HG03558 (cell line): ENCODE measurements around the gene PIGV.
A peak's percentile ranks its signal among the peaks of the same experiment; 100 is the strongest.
"Not testable (repeated sequence)": the region's sequence is repeated elsewhere in the genome, so short reads cannot be mapped to it uniquely, and the experiment has no call there.

ENCODE experiments used
- ATAC-seq: cut with Tn5 transposase; IDR thresholded peaks from one replicate; pipeline ENCODE4 v1.9.1; 2021; ENCODE audit warnings: moderate number of reproducible peaks; ENCODE audit not compliant: unreplicated experiment; ENCODE audit errors: extremely low read depth

Gene PIGV

DNA sequence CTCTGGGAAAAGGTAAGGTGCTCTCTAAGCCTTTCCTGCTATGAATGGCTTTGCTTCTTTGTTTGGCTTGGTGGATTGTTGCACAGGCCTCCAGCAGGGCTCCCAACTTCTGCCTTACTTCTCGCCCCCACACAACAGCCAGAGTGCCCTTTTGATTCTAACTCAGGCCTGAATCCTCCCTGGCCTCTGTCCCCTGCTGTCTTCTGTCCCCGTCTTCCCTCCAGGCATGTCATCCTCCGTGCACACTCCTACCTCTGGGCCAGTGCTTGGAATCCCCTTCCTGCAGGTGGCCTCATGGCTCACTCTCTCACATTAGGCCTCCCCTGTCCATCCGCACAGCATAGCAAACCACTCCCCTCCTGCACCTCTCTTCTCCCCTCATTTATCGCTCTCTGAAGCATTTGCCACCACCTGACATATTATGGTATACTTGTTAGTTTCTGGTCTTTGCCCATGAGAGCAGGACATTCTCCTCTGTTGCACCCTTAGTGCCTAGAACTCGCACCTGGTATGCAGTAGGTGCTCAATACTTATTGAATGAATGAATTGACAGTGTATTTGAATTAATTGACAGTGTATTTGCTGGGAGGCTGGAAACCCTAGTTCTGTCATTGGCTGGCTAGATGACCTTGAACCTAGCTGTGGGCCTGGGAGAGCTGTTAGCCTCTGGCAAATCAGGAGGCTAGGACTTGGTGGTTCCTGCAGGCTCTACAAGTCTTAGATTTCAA is 41.6 kb downstream of the PIGV start:
- no peak for ATAC-seq

DNA sequence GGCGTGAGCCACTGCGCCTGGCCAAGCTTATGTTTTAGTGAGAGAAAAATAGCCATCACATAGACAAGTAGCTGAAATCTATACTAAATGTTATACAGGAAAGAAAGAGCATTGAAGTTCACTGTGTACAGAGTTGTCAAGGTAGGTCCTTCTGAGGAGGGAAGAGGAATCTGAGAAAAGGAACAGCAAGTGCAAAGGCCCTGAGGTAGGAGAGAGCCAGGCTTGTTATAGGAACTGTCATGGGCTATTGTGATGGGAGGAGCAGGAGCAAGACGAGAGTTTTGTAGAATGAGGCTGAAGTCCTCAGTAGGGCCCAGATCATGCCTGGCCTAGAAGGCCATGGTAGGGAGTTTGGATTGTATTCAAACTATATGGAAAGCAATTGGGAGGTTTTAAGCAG is 43.3 kb downstream of the PIGV start:
- ATAC-seq = no peak

DNA sequence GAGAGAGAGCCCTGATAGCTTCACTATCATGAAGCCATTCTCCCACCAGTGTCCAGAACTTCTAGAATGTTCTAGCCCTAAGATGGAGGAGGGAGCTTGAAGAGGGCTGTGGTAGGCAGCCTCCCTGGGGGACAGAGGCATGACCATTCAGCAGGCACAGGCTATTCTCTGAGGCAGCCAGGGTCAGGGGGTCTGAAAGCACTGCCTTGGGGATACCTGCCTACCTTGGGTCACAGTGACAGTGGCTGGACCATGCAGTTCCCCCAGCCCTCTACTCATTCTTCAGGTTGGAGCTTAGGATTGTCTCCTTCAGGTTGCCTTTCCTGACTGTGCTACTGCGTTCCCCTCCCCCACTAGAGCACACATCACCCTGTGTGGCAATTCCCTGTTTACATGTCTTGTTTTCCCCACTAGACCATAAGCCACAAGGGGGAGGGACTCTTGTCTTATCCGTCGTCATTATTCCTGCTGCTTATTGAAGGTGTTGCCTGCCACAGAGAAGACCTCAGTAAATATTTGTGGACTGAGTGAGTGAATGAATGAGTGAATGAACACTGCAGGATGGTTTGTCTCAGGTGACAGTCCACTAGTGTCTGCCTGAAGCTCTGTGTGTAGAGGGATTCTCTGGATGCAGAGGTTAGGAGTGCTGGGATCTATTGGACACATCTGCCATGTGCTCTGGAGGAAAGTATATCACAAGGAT is 43.9 kb downstream of the PIGV start:
- ATAC-seq = no peak

DNA sequence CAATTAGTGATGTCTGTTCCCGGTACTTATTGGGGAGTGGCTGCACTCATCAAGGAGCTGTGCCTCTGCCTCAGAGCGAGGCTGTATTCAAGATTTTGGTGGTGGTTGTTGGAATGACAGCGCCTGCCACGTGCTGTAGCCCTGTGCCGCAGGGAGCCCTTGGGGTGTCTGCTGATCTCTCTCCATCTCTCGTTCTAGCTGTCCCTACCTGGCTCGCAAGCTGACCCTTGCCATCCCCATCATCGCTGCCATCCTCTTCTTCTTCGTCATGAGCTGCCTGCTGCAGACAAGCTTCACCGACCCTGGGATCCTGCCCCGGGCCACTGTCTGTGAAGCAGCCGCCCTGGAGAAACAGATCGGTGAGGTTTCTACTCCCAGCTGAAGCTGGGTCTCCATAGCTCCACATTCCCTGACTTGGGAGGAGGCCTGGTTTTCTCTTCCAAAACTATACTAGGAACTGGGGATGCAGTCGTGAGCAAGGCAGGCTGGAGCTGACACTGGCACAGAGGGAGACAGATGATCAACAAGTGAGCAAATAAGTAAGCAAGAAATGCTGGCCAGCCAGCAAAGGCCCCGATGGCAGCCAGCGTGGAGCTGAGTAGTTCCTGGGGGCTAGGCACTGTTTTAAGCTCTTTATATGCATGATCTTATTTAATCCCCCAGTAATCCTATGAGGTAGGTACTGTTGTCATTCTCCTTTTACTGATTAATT is 44.7 kb downstream of the PIGV start:
- ATAC-seq = no peak

DNA sequence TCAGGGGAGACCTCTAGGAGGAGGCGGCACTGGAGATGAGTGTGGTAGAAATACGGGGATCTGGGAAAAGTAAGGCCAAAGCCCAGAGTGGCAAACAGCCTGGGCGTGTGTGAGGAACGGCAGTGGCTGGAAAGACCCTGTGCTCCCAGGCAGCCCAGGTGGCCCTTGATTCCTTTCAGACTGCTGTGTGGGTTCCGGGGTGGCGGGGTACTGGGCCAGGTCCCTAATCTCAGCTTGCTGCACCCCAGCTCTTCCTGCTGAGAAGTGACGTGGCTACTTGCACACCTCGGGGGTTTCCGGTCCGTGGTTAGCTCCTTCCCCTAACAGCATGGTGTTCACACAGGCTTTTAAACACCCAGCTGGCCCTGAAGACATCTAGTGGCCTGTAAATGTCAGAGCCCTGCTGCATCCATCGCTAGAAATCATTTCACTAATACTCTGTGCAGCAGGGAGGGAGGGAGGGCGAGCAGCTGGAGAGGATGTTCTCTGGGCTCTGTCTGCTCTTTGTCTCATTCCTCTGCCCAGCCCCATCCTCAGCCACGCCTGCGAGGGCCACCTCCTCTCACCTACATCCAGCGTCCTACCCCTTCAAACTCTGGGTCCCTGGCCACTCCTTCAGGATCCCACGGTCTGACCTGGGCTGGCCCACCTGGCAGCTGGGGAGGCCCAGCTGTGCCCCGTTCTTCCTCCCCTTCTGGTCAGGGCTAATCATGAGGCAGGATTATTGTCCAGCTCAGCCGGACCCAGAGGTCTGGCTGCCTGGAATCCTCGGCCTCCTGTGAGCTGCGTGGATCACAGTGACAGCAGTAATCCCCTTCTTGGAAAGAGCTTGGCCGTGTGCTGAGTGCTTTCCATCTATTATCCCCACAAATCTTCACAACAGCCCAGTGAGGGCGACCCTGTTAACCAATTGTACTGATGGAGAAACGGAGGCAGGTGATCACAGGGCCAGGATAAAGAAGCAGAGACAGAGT is 46.0 kb downstream of the PIGV start:
- no peak for ATAC-seq

DNA sequence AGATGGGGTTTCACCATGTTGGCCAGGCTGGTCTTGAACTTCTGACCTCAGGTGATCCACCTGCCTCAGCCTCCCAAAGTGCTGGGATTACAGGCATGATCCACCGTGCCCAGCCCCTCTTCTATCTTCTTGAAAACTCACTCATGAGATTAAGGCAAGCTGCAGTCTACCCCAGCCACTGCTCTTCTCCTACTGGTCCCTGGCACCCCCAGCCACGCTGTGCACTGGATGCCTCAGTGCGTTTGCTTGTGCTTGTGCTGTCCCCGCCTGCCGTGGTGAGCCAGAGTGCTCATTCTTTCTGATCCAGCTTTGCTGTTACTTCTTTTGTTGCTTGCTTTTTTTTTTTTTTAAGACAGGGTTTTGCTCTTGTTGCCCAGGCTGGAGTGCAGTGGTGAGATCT is 49.9 kb downstream of the PIGV start:
- not testable (repeated sequence) for ATAC-seq

DNA sequence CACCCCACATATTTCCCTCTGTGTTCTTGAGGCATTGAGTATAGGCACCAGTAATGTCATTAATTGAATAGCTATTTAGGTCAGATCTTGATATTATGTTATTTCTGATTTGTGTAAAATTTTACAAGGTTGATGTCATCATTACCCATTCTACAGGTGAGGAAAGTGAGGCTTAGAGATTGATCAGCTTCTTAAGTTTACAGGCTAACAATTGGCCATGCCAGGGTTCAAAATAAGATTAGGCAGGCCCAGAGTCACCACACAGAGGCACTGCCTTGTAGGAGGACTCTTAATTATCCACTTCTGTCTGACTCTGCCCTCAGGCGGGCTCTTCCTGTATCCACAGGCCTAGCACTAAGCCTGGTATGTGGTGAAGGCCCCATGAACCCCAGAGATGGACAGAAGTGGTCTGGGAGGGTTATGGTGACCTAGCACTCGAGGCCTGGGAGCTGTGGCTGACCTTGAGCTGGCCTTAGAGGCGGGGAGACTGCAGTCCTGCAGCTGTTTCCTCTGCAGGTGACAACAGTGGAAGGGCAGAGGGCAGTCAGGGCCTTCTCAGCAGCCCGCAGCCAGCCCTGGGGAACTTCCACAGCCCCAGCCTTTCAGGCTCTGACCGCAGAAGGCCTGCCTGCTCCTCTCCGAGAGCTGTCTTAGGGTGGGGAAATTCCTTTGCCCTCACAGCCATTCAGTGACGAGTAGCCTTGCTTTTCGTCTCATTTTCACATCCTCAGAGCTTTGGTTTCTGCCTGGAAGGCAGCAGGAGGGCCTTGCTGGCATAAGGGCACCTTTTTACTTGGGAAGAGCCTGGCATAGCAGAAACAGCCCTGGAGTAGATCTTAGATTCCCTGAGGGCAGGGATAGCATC is 51.0 kb downstream of the PIGV start:
- ATAC-seq = peak; percentile 81

DNA sequence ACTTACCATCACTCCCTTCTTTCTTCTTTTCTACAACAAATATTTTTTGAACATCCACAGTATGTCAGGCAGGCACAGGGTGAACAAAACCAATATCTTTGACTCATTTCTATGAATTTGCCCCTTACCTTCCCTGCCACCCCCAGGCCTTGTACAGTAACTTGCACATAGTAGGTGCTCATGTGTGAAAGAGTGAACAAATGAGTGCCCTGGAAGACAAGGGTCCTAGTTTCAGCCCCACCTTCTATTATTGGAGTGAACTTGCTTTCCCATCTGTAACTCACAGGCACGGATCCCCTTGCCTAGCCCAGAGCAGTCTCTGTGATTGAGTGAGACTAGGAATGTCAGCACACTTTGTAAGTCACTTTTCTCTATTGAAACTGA is 51.6 kb downstream of the PIGV start:
- no peak for ATAC-seq

DNA sequence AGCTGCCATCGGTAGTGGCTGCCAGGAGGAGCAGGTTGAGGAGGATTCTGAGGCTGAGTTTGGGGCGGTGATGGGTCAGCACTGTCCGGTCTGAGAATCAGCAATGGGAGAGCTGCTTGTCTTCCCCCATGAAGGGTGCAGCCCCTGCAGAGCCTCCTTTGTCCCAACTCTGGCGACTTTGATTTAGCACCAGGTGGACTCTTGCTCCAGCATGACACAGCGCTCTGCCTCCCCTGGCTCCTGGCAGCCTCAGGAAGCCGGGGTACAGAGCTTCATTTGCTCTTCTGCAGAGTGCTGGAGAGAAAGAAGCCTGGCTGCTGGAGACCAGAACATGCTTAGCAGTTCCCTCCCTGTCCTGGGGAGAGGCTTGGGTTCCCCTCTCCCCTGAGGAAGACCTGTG is 52.0 kb downstream of the PIGV start:
- no peak for ATAC-seq

DNA sequence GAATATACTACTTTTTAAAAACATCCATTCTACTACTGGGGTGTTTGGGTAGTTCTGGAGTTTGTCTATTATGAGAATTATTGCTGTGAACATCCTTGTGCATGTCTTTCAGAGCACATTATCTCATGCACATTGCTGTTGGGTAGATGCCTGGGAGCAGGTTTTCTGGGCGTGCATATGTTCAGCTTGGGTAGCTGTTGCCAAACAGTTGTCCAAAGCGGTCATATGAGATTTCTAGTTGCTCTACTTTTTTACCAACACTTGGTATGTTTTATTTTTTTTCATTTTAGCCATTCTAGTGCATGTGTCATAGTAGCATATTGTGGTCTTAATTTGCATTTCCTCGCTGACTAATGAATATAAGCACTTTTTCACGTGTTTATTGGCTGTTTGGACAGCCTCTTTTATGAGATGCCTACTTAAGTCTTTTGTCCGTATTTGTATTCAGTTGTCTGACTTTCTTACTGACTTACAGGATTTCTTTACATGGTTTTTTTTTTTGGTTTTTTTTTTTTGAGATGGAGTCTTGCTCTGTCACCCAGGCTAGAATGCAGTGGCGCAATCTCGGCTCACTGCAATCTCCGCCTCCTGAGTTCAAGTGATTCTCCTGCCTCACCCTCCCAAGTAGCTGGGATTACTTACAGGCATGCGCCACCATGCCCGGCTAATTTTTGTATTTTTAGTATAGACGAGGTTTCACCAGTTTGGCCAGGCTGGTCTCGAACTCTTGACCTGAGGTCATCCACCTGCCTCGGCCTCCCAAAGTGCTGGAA is 56.9 kb downstream of the PIGV start:
- ATAC-seq = no peak

DNA sequence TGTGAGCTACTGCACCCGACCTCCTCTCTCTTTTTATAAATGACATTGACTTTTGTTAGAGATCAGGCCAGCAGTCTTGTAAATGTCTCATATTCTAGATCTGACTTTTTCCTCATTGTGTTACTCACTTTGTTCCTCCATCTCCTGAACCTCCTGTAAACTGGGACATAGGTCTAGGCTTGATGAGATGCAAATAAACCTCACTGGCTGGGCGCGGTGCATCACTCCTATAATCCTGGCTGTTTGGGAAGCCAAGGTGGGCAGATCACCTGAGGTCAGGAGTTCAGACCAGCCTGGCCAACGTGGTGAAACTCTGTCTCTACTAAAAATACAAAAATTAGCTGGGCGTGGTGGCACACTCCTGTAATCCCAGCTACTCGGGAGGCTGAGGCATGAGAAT is 60.1 kb downstream of the PIGV start:
- not testable (repeated sequence) for ATAC-seq
